GM20431 (cell line): ENCODE data around the gene DLG1.

ENCODE experiments used
- in situ Hi-C: fragments of 300-500 bp; cut with MseI, MboI; formaldehyde crosslinking; loops from one replicate; pipeline ENCODE4 v1.15.0; 2020; ENCODE audit warnings: low sequenced_read_pairs; ENCODE audit not compliant: unreplicated experiment

The DLG1 gene

GRCh38 chr3:197010556-197011351, 287.7 kb downstream of the DLG1 start:
- in situ Hi-C loops = loop anchor here (25.0 kb wide), 1 partner anchor 177 kb away; no protein-coding TSS in a partner anchor

- in situ Hi-C loops = loop anchor here (25.0 kb wide), 1 partner anchor 178 kb away; no protein-coding TSS in a partner anchor
Observed at GRCh38 chr3:197009532-197010019, 288.8 kb downstream of the DLG1 start.

- in situ Hi-C loops = loop anchor here (25.0 kb wide), 1 partner anchor 179 kb away; no protein-coding TSS in a partner anchor
Observed at GRCh38 chr3:197008436-197009209, 289.8 kb downstream of the DLG1 start.

GRCh38 chr3:197007953-197008352, 290.5 kb downstream of the DLG1 start:
- in situ Hi-C loops = loop anchor here (25.0 kb wide), 1 partner anchor 179 kb away; no protein-coding TSS in a partner anchor

GRCh38 chr3:197007296-197007940, 291.0 kb downstream of the DLG1 start:
- in situ Hi-C loops = loop anchor here (25.0 kb wide), 1 partner anchor 180 kb away; no protein-coding TSS in a partner anchor

- in situ Hi-C loops = loop anchor here (25.0 kb wide), 1 partner anchor 180 kb away; no protein-coding TSS in a partner anchor
Observed at GRCh38 chr3:197006860-197007259, 291.6 kb downstream of the DLG1 start.

GRCh38 chr3:197006446-197006845, 292.0 kb downstream of the DLG1 start:
- in situ Hi-C loops = loop anchor here (25.0 kb wide), 1 partner anchor 181 kb away; no protein-coding TSS in a partner anchor

GRCh38 chr3:197003461-197004385, 294.7 kb downstream of the DLG1 start:
- in situ Hi-C loops = loop anchor here (25.0 kb wide), 1 partner anchor 184 kb away; no protein-coding TSS in a partner anchor

GRCh38 chr3:197002701-197003454, 295.5 kb downstream of the DLG1 start:
- in situ Hi-C loops = loop anchor here (25.0 kb wide), 1 partner anchor 184 kb away; no protein-coding TSS in a partner anchor

- in situ Hi-C loops = loop anchor here (25.0 kb wide), 1 partner anchor 185 kb away; no protein-coding TSS in a partner anchor
Observed at GRCh38 chr3:197001972-197002700, 296.3 kb downstream of the DLG1 start.

- in situ Hi-C loops = loop anchor here (25.0 kb wide), 1 partner anchor 186 kb away; no protein-coding TSS in a partner anchor
Observed at GRCh38 chr3:197001106-197001971, 297.1 kb downstream of the DLG1 start.

- in situ Hi-C loops = loop anchor here (25.0 kb wide), 1 partner anchor 187 kb away; no protein-coding TSS in a partner anchor
Observed at GRCh38 chr3:197000211-197000610, 298.2 kb downstream of the DLG1 start.

GRCh38 chr3:196998966-196999760, 299.2 kb downstream of the DLG1 start:
- in situ Hi-C loops = loop anchor here (25.0 kb wide), 1 partner anchor 513 kb away; no protein-coding TSS in a partner anchor

- in situ Hi-C loops = loop anchor here (25.0 kb wide), 1 partner anchor 515 kb away; no protein-coding TSS in a partner anchor
Observed at GRCh38 chr3:196997311-196997710, 301.1 kb downstream of the DLG1 start.
